Smooth muscle cell of bladder (primary cell): ENCODE measurements around the gene TMEM98. TPM values are rescaled to one million over a fixed set of nuclear protein-coding genes. Genes with fewer than 3 reads are reported as not detected.

Experiments
- total RNA-seq: library from RNA; depleted of rRNA; stranded (reverse); fragments of >200 nt; gene quantifications from 2 replicates; pipeline ENCODE4 v1.2.3, GENCODE V29; 2014

Gene TMEM98, protein sequence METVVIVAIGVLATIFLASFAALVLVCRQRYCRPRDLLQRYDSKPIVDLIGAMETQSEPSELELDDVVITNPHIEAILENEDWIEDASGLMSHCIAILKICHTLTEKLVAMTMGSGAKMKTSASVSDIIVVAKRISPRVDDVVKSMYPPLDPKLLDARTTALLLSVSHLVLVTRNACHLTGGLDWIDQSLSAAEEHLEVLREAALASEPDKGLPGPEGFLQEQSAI
- total RNA-seq: 185 and 215 TPM in 2 replicates

DNA sequence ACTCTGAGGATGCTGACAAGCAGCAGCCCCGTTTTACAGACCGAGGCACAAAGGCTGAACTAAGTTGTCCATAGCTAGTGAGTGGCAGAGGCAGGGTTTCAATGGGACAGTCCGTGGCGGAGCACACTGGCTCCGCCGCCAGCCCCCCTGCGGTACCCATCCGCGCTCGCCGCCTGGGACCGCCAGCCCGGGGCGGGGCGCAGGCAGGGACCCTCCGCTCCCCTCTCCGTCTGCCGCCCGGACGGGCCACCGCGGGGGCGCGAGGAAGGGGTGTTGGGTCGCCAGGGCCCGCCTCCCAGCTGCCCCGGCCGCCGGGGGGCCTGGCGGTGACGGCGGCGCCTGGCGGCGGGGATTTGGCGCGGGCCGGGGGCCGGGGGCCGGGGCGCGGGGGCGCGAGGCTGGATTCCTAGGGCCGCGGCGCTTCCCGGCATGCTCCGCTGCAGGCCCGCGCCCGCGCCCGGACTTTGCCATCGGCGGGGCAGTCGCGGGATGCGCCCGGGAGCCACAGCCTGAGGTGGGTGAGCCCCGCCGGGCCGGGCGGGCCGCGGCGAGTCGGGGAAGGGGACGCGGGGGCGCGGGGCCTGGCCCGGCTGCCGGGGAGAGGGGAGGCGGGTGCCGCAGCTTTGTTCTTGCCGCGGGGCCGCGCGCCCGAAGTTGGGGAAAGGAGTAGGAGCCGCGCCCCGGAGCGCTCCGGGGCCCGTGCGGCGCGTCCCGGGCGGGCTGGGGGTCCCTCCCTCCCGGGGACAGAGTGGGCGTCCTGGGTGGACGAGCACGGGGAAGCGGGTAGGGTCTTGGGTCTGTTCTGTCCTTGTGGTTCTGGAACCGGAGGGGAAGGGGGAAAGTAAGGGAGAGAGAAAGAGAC lies at the start of gene TMEM98:
Gene TMEM98 (plus strand): TSS at position 430 of the 862 bp plus-strand sequence. CDS start 3,376 bp downstream, outside the sequence.

Other genes starting within 250 kb of the TMEM98 start
- 30.2 and 33.1 TPM in 2 replicates for gene MYO1D, start 51.0 kb upstream of the TMEM98 start, total RNA-seq
- gene SPACA3, start 63.7 kb downstream of the TMEM98 start, total RNA-seq: not detected in 2 replicates